GM12892 (cell line): ENCODE results near the gene ATXN2.

Experiments used
- POLR2A ChIP-seq: IDR thresholded peaks from 2 replicates; pipeline ENCODE4 v1.6.1; 2011; ENCODE audit warnings: low read depth, low read length, control low read depth
- TAF1 ChIP-seq: IDR thresholded peaks from 2 replicates; pipeline ENCODE4 v1.6.1; 2011; ENCODE audit warnings: low read depth, mild to moderate bottlenecking, control low read depth, low read length, borderline replicate concordance

DNA sequence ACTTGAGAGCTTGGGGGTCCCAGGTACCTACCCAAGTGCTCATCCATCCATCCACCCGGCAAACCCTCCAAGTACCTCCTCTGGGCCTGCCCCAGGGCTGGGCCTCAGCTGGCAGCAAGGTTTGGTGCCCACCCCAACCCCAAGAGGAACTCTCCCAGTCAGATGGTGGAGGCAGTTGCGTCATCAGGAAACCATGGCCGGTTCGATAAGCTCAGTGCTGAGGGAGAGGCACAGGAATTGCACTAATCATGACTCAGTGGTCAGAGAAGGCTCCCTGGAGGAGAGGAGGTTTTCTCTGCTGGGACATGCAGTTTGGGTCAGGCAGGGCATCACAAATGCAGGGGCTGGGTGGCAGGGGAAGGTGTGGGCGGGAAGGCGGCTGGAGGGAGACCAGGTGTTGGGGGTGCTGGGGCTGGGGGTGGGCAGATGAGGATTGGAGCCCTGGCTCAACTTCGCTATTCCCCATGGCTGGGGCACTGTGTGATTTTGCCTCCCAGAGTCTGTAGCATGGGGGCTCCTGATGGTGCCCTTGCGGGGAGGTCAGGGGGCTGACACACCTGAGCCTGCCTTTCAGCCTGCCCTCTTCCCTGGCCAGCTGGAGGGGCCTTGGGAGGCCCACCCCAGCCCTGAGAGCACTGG is 161.2 kb downstream of the ATXN2 start:
- TF ChIP-seq POLR2A (peak; percentile 26; the same call in 1 of the 2 replicates), TAF1 (no peak)
